Stimulated activated CD8-positive, alpha-beta memory T cell treated with anti-CD3 and anti-CD28 coated beads, Interleukin-7, amount 100 ng/mL, for 1 hour (primary cell): ENCODE data around the gene BOLA1.
A peak's percentile ranks its signal among the peaks of the same experiment; 100 is the strongest.
"Not testable (repeated sequence)": the region's sequence is repeated elsewhere in the genome, so short reads cannot be mapped to it uniquely, and the experiment has no call there.

ENCODE experiments used
- DNase-seq, 2 donors: peaks; one replicate each; pipeline ENCODE4 v3.0.0-alpha.2; 2020; ENCODE audit warnings: low read depth in 2 of 2

BOLA1 gene

GRCh38 chr1:149887196-149887455 is 12.2 kb upstream of the BOLA1 start:
- not testable (repeated sequence) for DNase-seq

DNA sequence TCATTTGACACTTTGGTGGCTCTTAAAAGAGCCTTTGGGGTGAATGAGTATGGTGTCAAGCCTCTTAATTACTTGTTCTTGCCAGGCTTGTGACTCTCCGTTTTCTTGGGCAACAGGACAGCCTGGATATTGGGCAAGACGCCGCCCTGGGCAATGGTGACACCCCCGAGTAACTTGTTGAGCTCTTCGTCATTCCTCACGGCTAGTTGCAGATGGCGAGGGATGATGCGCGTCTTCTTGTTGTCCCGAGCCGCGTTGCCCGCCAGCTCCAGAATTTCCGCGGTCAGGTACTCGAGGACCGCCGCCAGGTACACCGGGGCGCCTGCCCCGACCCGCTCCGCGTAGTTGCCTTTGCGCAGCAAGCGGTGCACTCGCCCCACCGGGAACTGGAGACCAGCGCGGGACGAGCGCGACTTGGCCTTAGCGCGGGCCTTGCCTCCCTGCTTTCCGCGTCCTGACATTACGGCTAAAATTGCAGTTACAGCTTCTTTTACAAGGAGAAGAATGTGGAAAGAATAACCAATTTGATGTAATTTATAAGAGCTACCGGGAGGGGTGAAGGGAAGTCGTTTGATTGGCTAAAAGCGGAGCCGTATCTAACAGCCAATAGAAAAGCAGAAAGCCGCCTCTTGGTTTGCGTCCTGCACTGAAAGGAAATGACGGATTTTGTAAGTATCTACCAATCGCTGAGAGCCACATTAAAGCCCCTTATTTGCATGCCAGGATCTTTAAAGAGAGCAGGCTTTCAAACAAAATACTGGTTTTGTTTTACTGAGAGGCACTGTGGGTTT is 11.7 kb upstream of the BOLA1 start:
- peak; percentile 37 to 44 for DNase-seq

GRCh38 chr1:149888247-149888998 is 10.9 kb upstream of the BOLA1 start:
- DNase-seq, result peak; percentile 38

DNA sequence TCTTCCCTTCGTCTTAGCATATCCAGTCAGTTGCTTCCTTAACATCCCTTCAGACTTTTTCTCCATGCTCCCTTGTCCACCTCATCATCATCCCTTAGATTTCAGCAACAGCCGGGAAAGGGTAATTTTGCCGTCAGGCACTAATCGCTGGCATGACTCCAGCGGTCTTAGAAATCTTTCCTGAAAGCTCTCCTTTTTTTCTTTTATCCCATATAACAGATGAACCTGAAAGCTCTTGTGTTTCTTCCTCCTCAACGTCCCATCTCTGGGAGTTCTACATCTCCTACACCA is 10.4 kb upstream of the BOLA1 start:
- no peak for DNase-seq

- DNase-seq, result no peak
Measured at GRCh38 chr1:149896575-149896974, 2.8 kb upstream of the BOLA1 start.

DNA sequence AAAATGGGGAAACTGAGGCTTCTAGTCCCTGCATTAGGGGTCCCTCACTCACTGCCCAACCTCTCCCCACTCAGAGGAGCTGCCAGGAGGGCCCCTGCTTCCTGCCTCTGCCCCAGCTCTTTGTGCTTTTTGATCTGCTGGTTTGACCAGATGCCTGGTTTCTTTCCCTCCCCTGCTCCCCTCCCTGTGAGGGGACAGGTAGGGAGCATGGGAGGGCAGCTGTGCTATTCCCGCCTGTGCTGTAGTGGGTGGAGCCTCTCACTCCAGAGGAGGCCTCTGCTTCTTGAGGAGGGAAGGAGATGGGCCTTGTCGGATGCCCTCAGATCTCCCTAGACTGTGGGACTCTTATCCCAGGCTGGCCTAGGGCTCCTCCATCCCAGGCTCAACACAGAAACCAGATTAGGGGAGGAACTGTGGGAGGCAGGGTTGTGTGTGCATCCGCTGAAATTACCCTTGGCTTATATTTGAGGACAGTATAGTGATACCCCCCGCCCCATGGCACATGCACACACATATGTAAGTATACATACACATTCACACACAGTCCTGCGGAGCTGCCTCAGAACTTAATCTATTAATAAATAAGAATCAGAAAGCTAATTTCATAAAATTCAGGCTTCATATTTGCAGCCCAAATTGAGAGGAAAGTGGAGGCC is 4.6 kb downstream of the BOLA1 start:
- no peak for DNase-seq

GRCh38 chr1:149906570-149907075 is 7.3 kb downstream of the BOLA1 start:
- DNase-seq, result no peak

GRCh38 chr1:149914545-149914944 is 15.2 kb downstream of the BOLA1 start:
- no peak for DNase-seq

DNA sequence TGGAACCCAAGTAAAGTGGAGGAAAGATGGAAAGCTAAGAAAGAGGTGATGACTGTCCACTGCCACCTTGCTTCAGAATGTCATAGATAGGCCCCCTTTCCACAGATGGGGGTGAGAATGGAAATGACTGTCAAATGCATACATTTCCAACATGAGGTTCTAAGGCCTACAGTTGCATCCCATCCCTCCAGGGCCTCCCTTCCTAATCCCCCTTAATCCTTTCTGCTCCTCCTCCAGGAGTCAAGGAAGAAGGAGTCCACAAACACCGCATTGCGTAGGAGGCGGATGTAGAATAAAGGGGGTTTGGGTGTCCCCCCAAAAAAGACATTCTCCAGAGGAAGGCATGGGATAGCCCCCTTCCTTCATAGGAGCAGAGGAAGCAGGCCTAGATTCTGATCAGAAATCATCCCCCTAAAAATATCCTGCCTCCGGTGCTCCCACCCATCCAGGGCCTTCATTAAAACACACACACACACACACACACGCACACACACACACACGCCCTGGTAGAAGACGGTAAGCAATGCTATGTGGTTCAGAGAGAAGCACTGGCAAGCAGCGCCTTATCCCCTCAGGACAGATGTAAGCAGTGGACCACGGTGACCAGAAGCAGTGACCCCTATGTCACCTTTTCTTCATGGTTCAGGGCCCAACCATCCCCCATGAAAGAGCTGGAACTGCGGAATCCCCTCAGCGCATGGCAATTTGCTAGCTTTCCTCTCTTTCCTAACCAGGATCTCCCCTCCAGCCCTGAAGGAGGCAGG is 16.2 kb downstream of the BOLA1 start:
- no peak for DNase-seq

- no peak for DNase-seq
Measured at GRCh38 chr1:149916193-149916897, 17.0 kb downstream of the BOLA1 start.

DNA sequence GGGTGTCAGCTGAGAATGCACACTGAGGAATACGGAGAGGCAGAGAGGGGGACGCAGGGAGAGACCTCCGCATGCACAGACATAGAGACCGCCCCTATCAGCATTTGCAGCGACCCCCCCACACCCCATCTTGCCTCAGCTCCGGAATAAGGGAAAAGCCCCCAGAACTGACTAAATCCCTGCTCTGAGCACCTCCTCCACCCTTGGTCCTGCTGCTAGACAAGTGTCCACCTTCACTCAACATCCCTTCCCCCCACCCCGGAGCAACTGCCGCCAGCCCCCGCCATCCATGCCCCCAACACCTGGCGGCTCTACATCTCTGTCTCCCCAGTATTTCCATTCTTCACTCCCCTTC is 17.5 kb downstream of the BOLA1 start:
- no peak for DNase-seq

DNA sequence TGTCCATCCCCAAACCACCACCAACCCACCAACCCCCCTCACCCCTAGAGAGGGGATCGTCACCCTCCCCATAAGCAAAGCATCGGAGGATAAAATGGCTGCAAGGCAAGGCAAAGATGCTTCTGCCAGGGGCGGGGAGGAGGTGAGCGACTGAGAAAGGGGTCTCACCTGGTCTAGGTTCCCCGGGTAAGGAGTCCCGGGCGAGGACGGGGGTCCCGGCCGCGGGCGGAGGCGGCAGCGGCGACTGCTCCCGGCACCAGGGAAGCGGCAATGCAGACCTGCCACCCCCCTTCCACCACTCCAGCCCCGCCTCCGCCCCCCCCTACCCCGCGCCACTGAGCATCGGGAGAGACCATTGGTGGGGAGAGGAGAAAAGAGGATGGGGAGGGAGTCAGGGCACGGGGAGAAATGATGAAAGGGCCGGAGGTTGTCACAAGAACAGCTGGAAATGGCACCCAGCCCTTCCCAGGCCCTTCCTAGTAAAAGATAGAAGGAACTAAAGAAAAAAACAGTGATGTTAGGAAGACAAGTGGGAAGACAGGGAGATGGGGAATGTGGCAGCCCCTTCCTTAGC is 18.3 kb downstream of the BOLA1 start, which contains the start of gene SV2A:
Gene SV2A (minus strand): TSS at position 274 of the 574 bp plus-strand sequence. CDS start 4,004 bp downstream, outside the sequence.
- DNase-seq, result no peak

GRCh38 chr1:149923626-149924025 is 24.3 kb downstream of the BOLA1 start:
- DNase-seq, result no peak

GRCh38 chr1:149925345-149925744 is 26.0 kb downstream of the BOLA1 start:
- DNase-seq, result no peak

GRCh38 chr1:149925751-149926150 is 26.4 kb downstream of the BOLA1 start:
- no peak for DNase-seq

- no peak for DNase-seq
Measured at GRCh38 chr1:149926296-149926695, 26.9 kb downstream of the BOLA1 start.

DNA sequence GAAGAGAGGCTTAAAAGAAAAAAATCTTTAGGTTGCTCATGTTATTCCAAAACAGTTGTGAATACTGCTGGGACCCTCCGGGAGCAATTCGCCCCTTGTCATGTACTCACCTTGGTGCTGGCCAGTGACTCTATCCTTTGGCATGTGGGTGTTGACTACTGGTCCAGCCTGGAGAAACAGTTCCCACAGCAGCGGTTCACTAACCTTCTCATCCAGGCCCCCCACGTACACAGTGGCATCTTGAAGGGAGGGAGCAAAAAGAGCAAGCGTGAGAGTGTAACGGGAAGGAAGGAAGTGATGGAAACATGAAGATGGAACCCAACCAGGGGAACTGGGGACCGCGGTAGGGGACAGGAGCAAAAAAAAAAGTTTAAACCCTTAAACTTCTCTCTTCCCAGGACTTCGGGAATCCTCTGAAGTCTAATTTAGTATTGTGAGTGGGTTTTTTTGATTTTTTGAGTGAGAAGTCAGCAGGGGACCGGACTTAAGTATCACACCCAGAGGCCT is 27.7 kb downstream of the BOLA1 start:
- no peak for DNase-seq

DNA sequence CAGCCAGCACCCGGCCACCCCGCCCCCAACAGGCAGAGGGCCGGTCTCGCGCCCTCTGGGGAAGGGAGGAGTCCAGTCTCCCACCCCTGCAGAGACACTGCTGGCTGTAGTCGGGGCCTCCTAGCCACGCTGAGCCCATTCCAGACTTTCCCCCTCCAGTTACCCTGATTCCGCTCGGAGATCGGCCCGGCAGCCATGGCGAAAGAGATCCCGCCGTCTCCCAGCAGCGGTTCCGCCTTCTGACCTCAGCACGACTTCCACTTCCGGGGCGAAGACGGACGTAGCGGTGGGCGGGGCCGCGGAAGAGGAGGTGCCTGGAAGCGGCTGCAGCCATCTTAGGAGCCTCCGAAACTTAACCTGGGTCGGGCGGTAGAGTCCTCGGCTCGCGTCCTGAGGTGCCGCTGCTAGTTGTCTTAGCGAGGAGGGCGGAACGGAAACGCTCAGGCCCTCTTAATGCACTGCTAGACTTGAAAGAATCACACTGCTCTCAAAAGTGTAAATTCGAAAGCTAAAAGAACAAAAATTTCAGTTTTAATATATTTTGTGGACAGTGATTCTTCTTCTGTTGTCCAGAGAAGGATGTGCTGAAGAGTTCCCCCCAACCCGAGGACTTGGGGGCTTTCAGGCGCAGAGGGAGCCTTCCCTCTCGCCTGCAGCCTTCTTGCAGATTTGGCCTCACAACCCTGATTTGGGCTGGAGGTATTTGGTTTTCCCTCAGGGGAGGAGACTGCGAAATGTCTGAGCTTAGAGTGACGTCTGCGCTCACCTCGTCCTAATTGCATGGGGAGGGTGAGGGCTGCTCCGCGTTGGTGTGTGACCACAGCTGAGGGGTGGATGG is 28.4 kb downstream of the BOLA1 start, which contains the start of gene SF3B4:
Gene SF3B4 (minus strand): TSS at position 241 of the 838 bp plus-strand sequence. CDS start 44 bp downstream, at position 197.
- DNase-seq, result peak; percentile 88 to 91

GRCh38 chr1:149928401-149928724 is 29.0 kb downstream of the BOLA1 start:
- no peak for DNase-seq

GRCh38 chr1:149929856-149930255 is 30.5 kb downstream of the BOLA1 start:
- no peak for DNase-seq
